Placental epithelial cell (primary cell): ENCODE data around the gene TIGD3. TPM values are rescaled to one million over a fixed set of nuclear protein-coding genes. Genes with fewer than 3 reads are reported as not detected.

ENCODE experiments used
- total RNA-seq: library from RNA; depleted of rRNA; stranded (reverse); fragments of >200 nt; gene quantifications from 2 replicates; pipeline ENCODE4 v1.2.3, GENCODE V29; 2012

Gene TIGD3, protein sequence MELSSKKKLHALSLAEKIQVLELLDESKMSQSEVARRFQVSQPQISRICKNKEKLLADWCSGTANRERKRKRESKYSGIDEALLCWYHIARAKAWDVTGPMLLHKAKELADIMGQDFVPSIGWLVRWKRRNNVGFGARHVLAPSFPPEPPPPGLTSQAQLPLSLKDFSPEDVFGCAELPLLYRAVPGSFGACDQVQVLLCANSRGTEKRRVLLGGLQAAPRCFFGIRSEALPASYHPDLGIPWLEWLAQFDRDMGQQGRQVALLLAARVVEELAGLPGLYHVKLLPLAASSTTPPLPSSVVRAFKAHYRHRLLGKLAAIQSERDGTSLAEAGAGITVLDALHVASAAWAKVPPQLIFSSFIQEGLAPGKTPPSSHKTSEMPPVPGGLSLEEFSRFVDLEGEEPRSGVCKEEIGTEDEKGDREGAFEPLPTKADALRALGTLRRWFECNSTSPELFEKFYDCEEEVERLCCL
- total RNA-seq = 0.11 TPM in 1 of 2 replicates, not detected in the other

DNA sequence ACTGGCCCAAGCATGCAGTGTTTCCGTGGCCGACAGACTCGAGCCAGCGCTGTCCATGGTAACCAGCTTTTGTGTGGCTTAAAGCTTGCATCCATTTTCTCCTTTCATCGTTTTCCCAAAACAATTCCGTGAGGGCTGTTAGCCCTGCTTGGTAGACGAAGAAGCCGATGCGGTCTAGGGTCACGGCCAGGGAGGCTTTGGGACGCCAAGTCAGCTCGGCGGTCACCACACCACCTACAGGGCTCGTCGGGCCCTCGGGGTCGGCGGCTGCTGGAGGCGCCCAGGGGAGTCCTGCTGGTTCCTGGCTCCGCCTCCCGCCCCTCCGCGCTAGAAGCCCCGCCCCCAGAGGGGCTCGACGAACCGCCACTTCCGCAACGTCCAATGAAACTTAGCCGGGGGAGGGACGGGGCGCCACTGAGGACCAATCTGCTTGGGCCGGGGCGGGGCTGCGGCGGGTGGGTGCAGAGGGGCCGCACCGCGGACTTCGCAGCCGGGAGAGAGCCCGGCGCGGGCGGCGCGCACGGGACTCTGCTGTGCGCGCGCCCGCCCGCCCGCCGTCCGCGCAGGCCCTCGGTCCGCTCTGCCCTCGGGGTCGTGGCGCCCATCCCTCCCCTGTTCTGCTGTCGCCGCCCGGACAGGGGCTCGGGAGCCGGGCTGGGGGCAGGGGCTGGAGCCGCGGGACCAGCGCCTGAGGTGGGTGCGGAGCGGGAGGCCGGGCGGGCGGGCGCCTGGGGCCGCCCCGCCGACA, at the start of gene TIGD3:
Gene TIGD3, plus strand, starts transcription at position 487 of the 748 bp plus-strand sequence. CDS start 1,058 bp downstream, outside the sequence.

DNA sequence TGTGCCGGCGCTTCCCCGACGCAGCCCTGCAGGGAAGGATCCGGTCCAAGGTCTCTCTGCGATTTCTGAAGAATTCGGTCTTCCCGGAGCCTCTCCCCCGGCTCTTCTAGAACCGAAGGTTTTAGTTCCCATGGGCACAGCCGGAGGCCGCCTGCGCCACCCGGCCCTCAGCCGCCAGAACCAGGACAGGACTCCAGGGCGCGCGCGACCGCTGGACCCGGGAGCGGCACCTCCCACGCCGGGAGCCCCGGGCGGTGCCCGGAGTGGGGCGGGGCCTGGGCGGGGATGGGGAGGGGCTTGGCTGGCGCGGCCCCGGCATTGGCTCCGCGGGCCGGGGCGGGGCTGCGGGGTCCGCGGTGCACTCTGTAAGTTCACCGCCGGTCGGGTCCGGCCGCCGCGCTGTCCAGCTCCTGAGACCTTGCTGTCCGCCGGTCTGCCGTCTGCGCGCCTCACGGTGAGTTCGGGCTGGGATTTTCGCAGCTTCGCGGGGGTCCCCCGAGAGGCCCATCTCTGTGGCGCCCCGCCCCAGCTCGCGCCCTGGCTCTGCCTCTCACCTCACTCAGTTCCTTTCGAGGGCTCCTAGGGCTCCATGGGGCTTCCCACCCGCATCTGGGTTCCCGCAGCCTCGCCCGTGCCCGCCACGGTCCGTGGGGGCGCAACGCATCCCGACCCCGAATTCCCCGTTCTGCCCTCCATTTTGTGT, 39.9 kb upstream of the TIGD3 start, which contains the start of gene CDC42EP2:
Gene CDC42EP2, plus strand, starts transcription at position 366 of the 703 bp plus-strand sequence. CDS start 6,033 bp downstream, outside the sequence.

DNA sequence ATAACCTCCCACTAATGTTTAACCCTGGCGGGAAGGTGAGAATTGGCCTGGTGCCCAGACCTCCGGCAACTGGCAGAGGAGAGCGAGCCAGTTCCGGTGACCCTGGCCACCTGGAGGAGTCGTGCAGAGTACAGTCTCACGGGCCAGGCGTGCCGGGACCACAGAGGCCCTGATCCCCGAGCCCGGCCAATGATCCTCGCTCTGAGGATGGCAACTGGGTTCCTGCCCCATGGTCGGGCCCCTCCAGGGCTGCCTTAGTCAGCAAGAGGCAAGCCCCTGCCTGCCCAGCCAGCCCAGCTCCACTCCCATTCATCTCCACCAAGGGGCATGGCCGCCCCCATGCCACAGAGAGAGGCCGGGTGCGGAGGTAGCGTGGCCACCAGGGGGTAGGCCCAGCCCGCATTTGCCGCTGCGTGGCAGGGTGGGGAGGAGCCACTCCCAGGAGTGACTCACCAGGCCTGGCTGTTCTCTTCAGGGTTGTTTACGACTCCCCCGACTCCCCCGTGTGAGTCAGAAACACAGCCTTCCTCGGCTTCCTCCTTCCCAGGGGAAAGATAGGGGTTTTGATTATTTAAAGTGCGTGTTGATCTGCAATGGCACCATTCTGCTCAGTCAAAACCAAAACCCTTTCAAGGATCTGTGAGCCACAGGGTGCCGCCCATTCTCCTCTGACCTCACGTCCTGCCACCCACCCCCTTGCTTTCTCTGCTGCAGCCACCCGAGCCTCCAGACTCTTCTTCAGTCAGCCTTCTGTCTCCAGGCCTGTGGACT, 27.7 kb downstream of the TIGD3 start, which contains the start of gene SLC25A45:
Gene SLC25A45, minus strand, starts transcription at position 614 of the 771 bp plus-strand sequence. CDS start 695 bp downstream, outside the sequence.

DNA sequence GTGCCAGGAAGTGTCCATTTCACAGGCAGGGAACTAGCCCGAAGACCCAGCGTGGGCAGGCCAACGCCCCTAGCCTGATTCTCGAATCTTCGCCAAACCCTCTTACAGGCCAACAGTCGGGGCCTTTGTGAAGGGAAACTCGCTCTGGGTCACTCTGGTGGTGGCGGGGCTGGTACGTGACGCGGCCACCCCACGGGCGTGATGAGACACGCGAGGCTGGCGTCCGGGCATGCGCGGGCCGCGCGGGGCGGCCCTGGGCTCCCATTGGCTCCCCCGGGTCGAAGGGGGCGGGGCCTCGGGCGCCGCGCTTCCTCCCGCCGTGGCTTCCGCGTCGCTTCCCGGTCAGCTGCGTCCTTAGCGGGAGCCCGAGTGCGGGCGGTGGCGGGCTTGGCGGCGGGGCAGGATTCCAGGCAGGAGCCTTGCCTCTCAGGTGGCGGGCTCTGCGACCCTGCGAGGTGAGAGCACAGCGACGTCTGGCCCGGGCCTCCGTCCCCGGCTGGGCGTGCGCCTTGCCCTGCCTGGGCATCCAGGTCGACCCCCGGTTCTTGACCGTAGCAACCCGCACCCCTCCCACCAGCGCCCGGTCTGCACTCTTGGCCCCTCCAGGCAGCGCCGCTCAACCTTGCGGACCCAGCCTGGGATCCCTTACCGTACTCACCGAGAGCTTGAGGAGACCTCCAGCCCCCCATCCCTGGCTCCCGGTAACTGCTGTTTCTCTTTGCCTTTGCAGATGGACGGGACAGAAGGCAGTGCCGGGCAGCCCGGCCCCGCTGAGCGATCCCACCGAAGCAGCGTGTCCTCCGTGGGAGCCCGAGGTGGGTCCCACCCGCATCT, 32.0 kb downstream of the TIGD3 start, which contains the start of gene FRMD8:
Gene FRMD8, plus strand, starts transcription at position 331 of the 834 bp plus-strand sequence. Its CDS starts 400 bp downstream, at position 731.

Other genes starting within 250 kb of the TIGD3 start
- 18.5 and 26.9 TPM in 2 replicates for gene TM7SF2, start 242.9 kb upstream of the TIGD3 start, total RNA-seq
- gene ZNHIT2, start 237.1 kb upstream of the TIGD3 start, total RNA-seq = 12.6 and 14.5 TPM in 2 replicates
- 163 and 287 TPM in 2 replicates for gene FAU, start 232.6 kb upstream of the TIGD3 start, total RNA-seq
- gene MRPL49, start 232.4 kb upstream of the TIGD3 start, total RNA-seq = 35.7 and 78.1 TPM in 2 replicates
- gene SYVN1, start 220.2 kb upstream of the TIGD3 start, total RNA-seq = 20.0 and 53.9 TPM in 2 replicates
- gene SPDYC, start 184.5 kb upstream of the TIGD3 start, total RNA-seq = not detected in 2 replicates
- 197 and 486 TPM in 2 replicates for gene CAPN1, start 172.8 kb upstream of the TIGD3 start, total RNA-seq
- gene POLA2, start 92.8 kb upstream of the TIGD3 start, total RNA-seq = 5.0 and 6.3 TPM in 2 replicates
- 3.1 and 23.2 TPM in 2 replicates for gene CDC42EP2, start 39.9 kb upstream of the TIGD3 start, total RNA-seq
- gene DPF2, start 20.9 kb upstream of the TIGD3 start, total RNA-seq = 44.5 and 64.8 TPM in 2 replicates
- gene SLC25A45, start 27.9 kb downstream of the TIGD3 start, total RNA-seq = 3.8 and 4.3 TPM in 2 replicates
- 55.3 and 58.9 TPM in 2 replicates for gene FRMD8, start 31.9 kb downstream of the TIGD3 start, total RNA-seq
- gene NEAT1, start 68.0 kb downstream of the TIGD3 start, total RNA-seq = 141 and 249 TPM in 2 replicates
- 9,374 and 20,355 TPM in 2 replicates for gene MALAT1, start 144.3 kb downstream of the TIGD3 start, total RNA-seq
- gene SCYL1, start 170.3 kb downstream of the TIGD3 start, total RNA-seq = 134 and 143 TPM in 2 replicates
- 31.7 and 46.3 TPM in 2 replicates for gene LTBP3, start 203.6 kb downstream of the TIGD3 start, total RNA-seq
- 38.9 and 61.1 TPM in 2 replicates for gene ZNRD2, start 215.7 kb downstream of the TIGD3 start, total RNA-seq
- 33.0 and 36.5 TPM in 2 replicates for gene FAM89B, start 217.8 kb downstream of the TIGD3 start, total RNA-seq
- 23.9 and 29.1 TPM in 2 replicates for gene EHBP1L1, start 221.3 kb downstream of the TIGD3 start, total RNA-seq
- gene KCNK7, start 241.0 kb downstream of the TIGD3 start, total RNA-seq = 0.54 TPM in 1 of 2 replicates, not detected in the other